Thyroid gland (tissue), 4 donors: Measurements from ENCODE around the gene MPG. TPM values are rescaled to one million over a fixed set of nuclear protein-coding genes. Genes with fewer than 3 reads are reported as not detected.

Experiments
- DNase-seq, 2 donors: peaks; one replicate each; pipeline ENCODE4 v3.0.0-alpha.2; 2019
- H3K27ac ChIP-seq, 3 donors: fragments of 200-600 bp; sonication (generic); 1 replicate in 2 of 3; 2 replicates in 1 of 3; pipeline ENCODE4 v1.5.1; 2016 to 2019; ENCODE audit warnings: mild to moderate bottlenecking in 1 of 3, moderate library complexity in 1 of 3
- H3K27me3 ChIP-seq: fragments of 200-600 bp; sonication (generic); one replicate; pipeline ENCODE4 v1.5.1; 2019
- H3K36me3 ChIP-seq, 2 donors: fragments of 200-600 bp; sonication (generic); one replicate each; pipeline ENCODE4 v1.5.1; 2016 to 2019
- H3K4me1 ChIP-seq, 2 donors: fragments of 200-600 bp; sonication (generic); one replicate each; pipeline ENCODE4 v1.5.1; 2017 to 2019
- H3K4me3 ChIP-seq, 3 donors: fragments of 200-600 bp; sonication (generic); replicated peaks in 1 of 3; 1 replicate in 2 of 3; 2 replicates in 1 of 3; pipeline ENCODE4 v1.5.1; 2016; ENCODE audit warnings: mild to moderate bottlenecking in 1 of 3
- H3K9me3 ChIP-seq: fragments of 200-600 bp; sonication (generic); one replicate; pipeline ENCODE4 v1.5.1; 2017
- CTCF ChIP-seq, 6 experiments: fragments of 200-600 bp in 3 of 6; fragments of 450-650 bp in 3 of 6; sonication (generic) in 3 of 6; IDR thresholded peaks; one replicate each; pipeline ENCODE4 v1.5.1; 2016 to 2019; ENCODE audit warnings: antibody characterized with exemption in 6 of 6, mild to moderate bottlenecking in 2 of 6, inconsistent platforms in 1 of 6, moderate library complexity in 1 of 6
- POLR2A ChIP-seq, 2 donors: fragments of 450-650 bp; IDR thresholded peaks; one replicate each; pipeline ENCODE4 v1.6.1; 2017; ENCODE audit warnings: antibody characterized with exemption in 2 of 2, mild to moderate bottlenecking in 2 of 2, moderate library complexity in 1 of 2
- WGBS, 2 donors: methylation state at CpG; one replicate each; pipeline ENCODE4 v1.1.5; 2017; 5-methylcytosine and 5-hydroxymethylcytosine counted together
- intact Hi-C: fragments of 100-400 bp; cut with DNase I; formaldehyde crosslinking; loops from one replicate; pipeline ENCODE4 v1.15.1; 2023
- total RNA-seq, 4 donors: library from RNA; depleted of rRNA; stranded (reverse); fragments of >200 nt; gene quantifications; one replicate each; pipeline ENCODE4 v1.2.3, GENCODE V29; 2016

MPG gene
- total RNA-seq, 4 donors from 2014 or later: 75.8 to 150 (median 104) TPM

- Histone ChIP-seq H3K4me1 (peaks cover 52 to 58% of the 10 kb centered on the region in 2 donors), H3K27me3 (no peaks in the 10 kb centered on the region), H3K27ac (peak overlapping the region in 2 of 3 donors; percentile 88 to 92), H3K4me3 (peak overlapping the region in 1 of 3 donors; percentile 66), H3K36me3 (peaks cover 0 to 6% of the 10 kb centered on the region in 2 donors), H3K9me3 (no peaks in the 10 kb centered on the region)
- intact Hi-C loops: no loop called here
- WGBS, 2 donors: 77 to 86% methylated on average over 27 to 28 of the region's 32 CpGs
- DNase-seq: no peak
- TF ChIP-seq POLR2A (IDR thresholded peaks at IDR 0.05): no peak
- no peak for TF ChIP-seq CTCF (IDR thresholded peaks at IDR 0.05)
Measured at GRCh38 chr16:79151-80054, 1.4 kb downstream of the MPG start.

GRCh38 chr16:83060-83603 lies 5.1 kb downstream of the MPG start:
- H3K4me1 ChIP-seq: peaks cover 45 to 50% of the 10 kb centered on the region in 2 donors
- H3K27me3 ChIP-seq: no peaks in the 10 kb centered on the region
- DNase-seq: no peak
- H3K27ac ChIP-seq: peak overlapping the region; percentile 63 to 93 (median 88)
- peaks cover 16 to 28% of the 10 kb centered on the region in 2 donors for H3K36me3 ChIP-seq
- TF ChIP-seq POLR2A (IDR thresholded peaks at IDR 0.05) (no peak), CTCF (IDR thresholded peaks at IDR 0.05) (no peak)
- H3K9me3 ChIP-seq: no peaks in the 10 kb centered on the region
- 97% methylated on average over 16 to 25 of the region's 31 CpGs for WGBS, 2 donors
- H3K4me3 ChIP-seq: no peak overlapping the region
- intact Hi-C loops: no loop called here

GRCh38 chr16:83781-84615 lies 6.0 kb downstream of the MPG start:
- 42 to 48% methylated on average over 18 to 21 of the region's 21 CpGs for WGBS, 2 donors
- TF ChIP-seq POLR2A (IDR thresholded peaks at IDR 0.05): no peak
- peak in 5 of 6 experiments; percentile 11 to 58 (median 23) for TF ChIP-seq CTCF (IDR thresholded peaks at IDR 0.05)
- peaks cover 39 to 45% of the 10 kb centered on the region in 2 donors for H3K4me1 ChIP-seq
- no peaks in the 10 kb centered on the region for H3K9me3 ChIP-seq
- DNase-seq: peak; percentile 94
- H3K4me3 ChIP-seq: no peak overlapping the region
- no peaks in the 10 kb centered on the region for H3K27me3 ChIP-seq
- peak overlapping the region; percentile 63 to 93 (median 88) for H3K27ac ChIP-seq
- intact Hi-C loops: no loop called here
- H3K36me3 ChIP-seq: peaks cover 20 to 34% of the 10 kb centered on the region in 2 donors

- intact Hi-C loops: no loop called here
- Histone ChIP-seq H3K4me3 (no peak overlapping the region), H3K27me3 (no peaks in the 10 kb centered on the region), H3K36me3 (peaks cover 26 to 37% of the 10 kb centered on the region in 2 donors), H3K27ac (peak overlapping the region; percentile 63 to 93 (median 88)), H3K9me3 (no peaks in the 10 kb centered on the region), H3K4me1 (peaks cover 38 to 43% of the 10 kb centered on the region in 2 donors)
- TF ChIP-seq CTCF (IDR thresholded peaks at IDR 0.05) (peak in 1 of 6 experiments; percentile 8), POLR2A (IDR thresholded peaks at IDR 0.05) (peak in 1 of 2 donors; percentile 71)
- DNase-seq: peak; percentile 96 to 97
- WGBS, 2 donors: 0% methylated on average over 1 to 5 of the region's 7 CpGs
Measured at GRCh38 chr16:84718-85406, 6.8 kb downstream of the MPG start.
